ENCODE measurements around the gene NAA15.

DNA sequence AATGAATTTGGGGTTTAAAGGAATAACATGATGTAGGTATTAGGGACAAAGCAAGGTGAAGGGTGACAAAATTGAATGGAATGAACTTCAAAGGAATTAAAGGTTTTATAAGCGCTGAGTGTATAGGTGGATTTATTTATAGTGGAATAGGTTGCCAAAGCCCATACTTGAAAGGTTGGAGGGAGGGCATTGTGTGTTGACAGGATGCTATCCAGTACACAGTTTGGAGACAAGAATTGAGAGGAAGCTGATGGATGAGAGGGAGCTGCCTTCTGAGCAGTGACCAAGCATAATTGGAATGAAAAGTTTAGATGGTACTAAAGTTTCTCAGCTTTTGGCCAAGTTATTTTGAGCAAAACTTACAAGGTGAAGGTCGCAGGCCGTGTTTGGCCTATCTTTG is 100.1 kb downstream of the NAA15 start:
- TF ChIP-seq, protein P1, sequence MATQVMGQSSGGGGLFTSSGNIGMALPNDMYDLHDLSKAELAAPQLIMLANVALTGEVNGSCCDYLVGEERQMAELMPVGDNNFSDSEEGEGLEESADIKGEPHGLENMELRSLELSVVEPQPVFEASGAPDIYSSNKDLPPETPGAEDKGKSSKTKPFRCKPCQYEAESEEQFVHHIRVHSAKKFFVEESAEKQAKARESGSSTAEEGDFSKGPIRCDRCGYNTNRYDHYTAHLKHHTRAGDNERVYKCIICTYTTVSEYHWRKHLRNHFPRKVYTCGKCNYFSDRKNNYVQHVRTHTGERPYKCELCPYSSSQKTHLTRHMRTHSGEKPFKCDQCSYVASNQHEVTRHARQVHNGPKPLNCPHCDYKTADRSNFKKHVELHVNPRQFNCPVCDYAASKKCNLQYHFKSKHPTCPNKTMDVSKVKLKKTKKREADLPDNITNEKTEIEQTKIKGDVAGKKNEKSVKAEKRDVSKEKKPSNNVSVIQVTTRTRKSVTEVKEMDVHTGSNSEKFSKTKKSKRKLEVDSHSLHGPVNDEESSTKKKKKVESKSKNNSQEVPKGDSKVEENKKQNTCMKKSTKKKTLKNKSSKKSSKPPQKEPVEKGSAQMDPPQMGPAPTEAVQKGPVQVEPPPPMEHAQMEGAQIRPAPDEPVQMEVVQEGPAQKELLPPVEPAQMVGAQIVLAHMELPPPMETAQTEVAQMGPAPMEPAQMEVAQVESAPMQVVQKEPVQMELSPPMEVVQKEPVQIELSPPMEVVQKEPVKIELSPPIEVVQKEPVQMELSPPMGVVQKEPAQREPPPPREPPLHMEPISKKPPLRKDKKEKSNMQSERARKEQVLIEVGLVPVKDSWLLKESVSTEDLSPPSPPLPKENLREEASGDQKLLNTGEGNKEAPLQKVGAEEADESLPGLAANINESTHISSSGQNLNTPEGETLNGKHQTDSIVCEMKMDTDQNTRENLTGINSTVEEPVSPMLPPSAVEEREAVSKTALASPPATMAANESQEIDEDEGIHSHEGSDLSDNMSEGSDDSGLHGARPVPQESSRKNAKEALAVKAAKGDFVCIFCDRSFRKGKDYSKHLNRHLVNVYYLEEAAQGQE (IDR thresholded peaks at IDR 0.05; ENCODE audit: insufficient read depth in 1 of 2, low read depth in 2 of 2, low read length in 1 of 2) = no peak
- no peak for TF ChIP-seq CTCF (IDR thresholded peaks at IDR 0.05)
- peak; percentile 35; the same call in 1 of the 2 replicates for TF ChIP-seq POLR2AphosphoS5 (IDR thresholded peaks at IDR 0.05; ENCODE audit: low read depth, low read length)

Measured in Panc1 (cell line).